ENCODE results near the gene HECTD2.

DNA sequence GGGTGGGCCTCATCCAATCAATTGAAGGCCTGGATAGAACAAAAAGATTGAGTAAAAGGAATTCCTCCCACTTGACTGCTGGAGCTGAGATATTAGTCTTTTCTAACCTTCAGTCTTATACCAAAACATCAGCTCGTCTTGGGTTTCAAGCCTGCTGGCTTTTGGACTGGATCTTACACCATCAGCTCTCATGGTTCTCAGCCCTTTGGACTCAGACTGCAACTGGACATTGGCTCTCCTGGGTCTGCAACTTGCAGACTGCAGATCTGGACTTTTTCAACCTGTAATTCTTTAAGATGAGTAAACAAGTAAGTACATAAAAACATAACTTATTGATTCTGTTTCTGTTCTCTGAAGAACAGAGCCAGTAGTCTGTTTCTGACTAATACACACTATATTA, 149.0 kb downstream of the HECTD2 start:
- TF ChIP-seq, protein P1, sequence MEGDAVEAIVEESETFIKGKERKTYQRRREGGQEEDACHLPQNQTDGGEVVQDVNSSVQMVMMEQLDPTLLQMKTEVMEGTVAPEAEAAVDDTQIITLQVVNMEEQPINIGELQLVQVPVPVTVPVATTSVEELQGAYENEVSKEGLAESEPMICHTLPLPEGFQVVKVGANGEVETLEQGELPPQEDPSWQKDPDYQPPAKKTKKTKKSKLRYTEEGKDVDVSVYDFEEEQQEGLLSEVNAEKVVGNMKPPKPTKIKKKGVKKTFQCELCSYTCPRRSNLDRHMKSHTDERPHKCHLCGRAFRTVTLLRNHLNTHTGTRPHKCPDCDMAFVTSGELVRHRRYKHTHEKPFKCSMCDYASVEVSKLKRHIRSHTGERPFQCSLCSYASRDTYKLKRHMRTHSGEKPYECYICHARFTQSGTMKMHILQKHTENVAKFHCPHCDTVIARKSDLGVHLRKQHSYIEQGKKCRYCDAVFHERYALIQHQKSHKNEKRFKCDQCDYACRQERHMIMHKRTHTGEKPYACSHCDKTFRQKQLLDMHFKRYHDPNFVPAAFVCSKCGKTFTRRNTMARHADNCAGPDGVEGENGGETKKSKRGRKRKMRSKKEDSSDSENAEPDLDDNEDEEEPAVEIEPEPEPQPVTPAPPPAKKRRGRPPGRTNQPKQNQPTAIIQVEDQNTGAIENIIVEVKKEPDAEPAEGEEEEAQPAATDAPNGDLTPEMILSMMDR (IDR thresholded peaks at IDR 0.05; ENCODE audit: low read depth, low read length), result no peak
- TF ChIP-seq EZH2phosphoT487 (IDR thresholded peaks at IDR 0.05; ENCODE audit: low read depth), result no peak
